Measurements from ENCODE around the gene GPRIN3. TPM values are rescaled to one million over a fixed set of nuclear protein-coding genes. Genes with fewer than 3 reads are reported as not detected.
A peak's percentile ranks its signal among the peaks of the same experiment; 100 is the strongest.
"Not testable (repeated sequence)": the region's sequence is repeated elsewhere in the genome, so short reads cannot be mapped to it uniquely, and the experiment has no call there.

Gene GPRIN3
- total and polyA plus RNA-seq, 8 donors = 0.40 to 19.8 (median 10.5) TPM

DNA sequence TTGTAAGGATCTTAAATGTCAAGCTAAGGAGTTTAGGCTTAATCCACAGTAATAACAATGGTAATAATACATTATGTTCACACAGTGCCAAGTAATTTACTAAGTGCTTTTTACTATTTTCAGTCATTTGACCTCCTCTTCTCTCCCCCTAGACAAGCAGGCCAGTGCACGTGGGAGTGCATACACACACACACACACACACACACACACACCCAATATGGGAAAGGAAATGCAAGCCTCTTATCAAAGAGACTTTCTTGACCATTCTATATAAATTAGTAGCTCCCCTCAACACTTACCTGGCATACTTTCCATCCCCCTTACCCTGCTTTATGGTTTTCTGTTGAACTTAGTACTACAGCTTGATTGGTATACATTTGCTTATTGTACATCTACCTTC, 3.8 kb upstream of the GPRIN3 start:
- WGBS, 5 donors = 25 to 67% (median 45%) methylated on average over 1 of the region's 1 CpG
- intact Hi-C loops (cut with DNase I; ENCODE audit: low total_unique reads) = no loop called here
- Histone ChIP-seq H3K27me3 (peaks cover 0 to 12% (median 3%) of the 10 kb centered on the region in 3 donors), H3K4me1 (peaks cover 7 to 30% (median 15%) of the 10 kb centered on the region in 4 donors), H3K27ac (no peak overlapping the region), H3K36me3 (no peaks in the 10 kb centered on the region), H3K9me3 (no peaks in the 10 kb centered on the region), H3K4me3 (no peak overlapping the region)
- no peak for DNase-seq
- TF ChIP-seq EP300 (IDR thresholded peaks at IDR 0.05) = no peak
- TF ChIP-seq, protein P1, sequence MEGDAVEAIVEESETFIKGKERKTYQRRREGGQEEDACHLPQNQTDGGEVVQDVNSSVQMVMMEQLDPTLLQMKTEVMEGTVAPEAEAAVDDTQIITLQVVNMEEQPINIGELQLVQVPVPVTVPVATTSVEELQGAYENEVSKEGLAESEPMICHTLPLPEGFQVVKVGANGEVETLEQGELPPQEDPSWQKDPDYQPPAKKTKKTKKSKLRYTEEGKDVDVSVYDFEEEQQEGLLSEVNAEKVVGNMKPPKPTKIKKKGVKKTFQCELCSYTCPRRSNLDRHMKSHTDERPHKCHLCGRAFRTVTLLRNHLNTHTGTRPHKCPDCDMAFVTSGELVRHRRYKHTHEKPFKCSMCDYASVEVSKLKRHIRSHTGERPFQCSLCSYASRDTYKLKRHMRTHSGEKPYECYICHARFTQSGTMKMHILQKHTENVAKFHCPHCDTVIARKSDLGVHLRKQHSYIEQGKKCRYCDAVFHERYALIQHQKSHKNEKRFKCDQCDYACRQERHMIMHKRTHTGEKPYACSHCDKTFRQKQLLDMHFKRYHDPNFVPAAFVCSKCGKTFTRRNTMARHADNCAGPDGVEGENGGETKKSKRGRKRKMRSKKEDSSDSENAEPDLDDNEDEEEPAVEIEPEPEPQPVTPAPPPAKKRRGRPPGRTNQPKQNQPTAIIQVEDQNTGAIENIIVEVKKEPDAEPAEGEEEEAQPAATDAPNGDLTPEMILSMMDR (IDR thresholded peaks at IDR 0.05) = no peak
- no peak for TF ChIP-seq POLR2AphosphoS5 (IDR thresholded peaks at IDR 0.05)
- no peak for TF ChIP-seq POLR2A (IDR thresholded peaks at IDR 0.05)

DNA sequence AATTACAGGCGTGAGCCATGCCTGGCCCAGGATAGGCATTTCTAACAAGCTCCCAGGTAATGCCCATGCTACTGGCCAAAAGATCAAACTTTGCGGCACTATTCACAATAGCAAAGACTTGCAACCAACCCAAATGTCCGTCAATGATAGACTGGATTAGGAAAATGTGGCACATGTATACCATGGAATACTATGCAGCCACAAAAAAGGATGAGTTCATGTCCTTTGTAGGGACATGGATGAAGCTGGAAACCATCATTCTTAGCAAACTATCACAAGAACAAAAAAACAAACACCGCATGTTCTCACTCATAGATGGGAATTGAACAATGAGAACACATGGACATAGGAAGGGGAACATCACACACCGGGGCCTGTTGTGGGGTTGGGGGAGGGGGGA, 1.6 kb upstream of the GPRIN3 start:
- intact Hi-C loops (cut with DNase I; ENCODE audit: low total_unique reads) = not testable (repeated sequence)

DNA sequence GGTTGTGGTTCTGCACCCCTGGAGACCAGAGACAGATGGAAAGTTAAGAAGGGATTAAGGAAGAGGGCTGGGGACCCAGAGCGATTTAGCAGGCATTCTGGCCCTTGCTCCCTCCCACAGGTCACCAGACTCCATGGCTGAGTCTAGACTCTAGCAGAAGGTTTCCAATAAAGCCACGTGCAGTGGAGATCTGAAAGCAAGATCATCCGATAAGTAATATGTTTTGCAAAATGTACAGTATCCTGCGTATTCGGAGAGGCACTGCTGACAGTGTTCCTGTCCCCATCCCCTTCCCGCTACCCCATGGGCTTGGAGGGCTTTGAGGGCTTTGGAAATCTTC, 531 bp upstream of the GPRIN3 start:
- Histone ChIP-seq H3K4me1 (peaks cover 18 to 40% (median 28%) of the 10 kb centered on the region in 4 donors), H3K36me3 (no peaks in the 10 kb centered on the region), H3K27me3 (peaks cover 0 to 12% (median 3%) of the 10 kb centered on the region in 3 donors), H3K9me3 (no peaks in the 10 kb centered on the region), H3K4me3 (peak overlapping the region; percentile 70 to 82 (median 74)), H3K27ac (peak overlapping the region; percentile 79 to 89 (median 85))
- WGBS, 5 donors = 4 to 23% (median 16%) methylated on average over 6 of the region's 6 CpGs
- DNase-seq = no peak
- no peak for TF ChIP-seq EP300 (IDR thresholded peaks at IDR 0.05)
- no peak for TF ChIP-seq POLR2A (IDR thresholded peaks at IDR 0.05)
- no peak for TF ChIP-seq POLR2AphosphoS5 (IDR thresholded peaks at IDR 0.05)
- TF ChIP-seq, protein P1 (IDR thresholded peaks at IDR 0.05) = no peak
- intact Hi-C loops (cut with DNase I; ENCODE audit: low total_unique reads) = no loop called here

More for the DNA sequence above, 1.6 kb upstream of the GPRIN3 start:
- H3K36me3 ChIP-seq, H3K27ac ChIP-seq, H3K4me3 ChIP-seq, DNase-seq, H3K9me3 ChIP-seq: not testable (repeated sequence)
- Histone ChIP-seq H3K4me1 (peaks cover 18 to 35% (median 28%) of the 10 kb centered on the region in 4 donors), H3K27me3 (peaks cover 0 to 12% (median 3%) of the 10 kb centered on the region in 3 donors)
- 88 to 99% (median 96%) methylated on average over 5 of the region's 5 CpGs for WGBS, 5 donors

DNA sequence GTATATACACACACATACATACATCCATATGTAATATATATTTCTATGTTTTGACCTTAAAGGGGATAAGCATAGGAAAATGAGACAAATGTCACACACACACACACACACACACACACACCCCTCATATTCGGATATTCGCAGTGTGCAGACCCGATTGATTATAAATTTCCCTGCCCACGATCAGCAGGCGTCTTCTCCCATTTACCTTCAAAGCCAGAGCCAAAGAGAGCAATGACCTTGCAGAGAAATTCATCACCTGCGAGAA, 488 bp downstream of the GPRIN3 start:
- intact Hi-C loops (cut with DNase I; ENCODE audit: low total_unique reads) = no loop called here
- Histone ChIP-seq H3K4me3 (peak overlapping the region; percentile 70 to 82 (median 74)), H3K27ac (peak overlapping the region; percentile 79 to 89 (median 85)), H3K36me3 (no peaks in the 10 kb centered on the region), H3K9me3 (no peaks in the 10 kb centered on the region), H3K27me3 (peaks cover 0 to 12% (median 3%) of the 10 kb centered on the region in 3 donors), H3K4me1 (peaks cover 18 to 40% (median 28%) of the 10 kb centered on the region in 4 donors)
- WGBS, 5 donors = 3 to 16% (median 9%) methylated on average over 6 of the region's 6 CpGs
- TF ChIP-seq, protein P1 (IDR thresholded peaks at IDR 0.05) = no peak
- TF ChIP-seq POLR2A (IDR thresholded peaks at IDR 0.05) (no peak), POLR2AphosphoS5 (IDR thresholded peaks at IDR 0.05) (no peak), EP300 (IDR thresholded peaks at IDR 0.05) (no peak)
- no peak for DNase-seq

DNA sequence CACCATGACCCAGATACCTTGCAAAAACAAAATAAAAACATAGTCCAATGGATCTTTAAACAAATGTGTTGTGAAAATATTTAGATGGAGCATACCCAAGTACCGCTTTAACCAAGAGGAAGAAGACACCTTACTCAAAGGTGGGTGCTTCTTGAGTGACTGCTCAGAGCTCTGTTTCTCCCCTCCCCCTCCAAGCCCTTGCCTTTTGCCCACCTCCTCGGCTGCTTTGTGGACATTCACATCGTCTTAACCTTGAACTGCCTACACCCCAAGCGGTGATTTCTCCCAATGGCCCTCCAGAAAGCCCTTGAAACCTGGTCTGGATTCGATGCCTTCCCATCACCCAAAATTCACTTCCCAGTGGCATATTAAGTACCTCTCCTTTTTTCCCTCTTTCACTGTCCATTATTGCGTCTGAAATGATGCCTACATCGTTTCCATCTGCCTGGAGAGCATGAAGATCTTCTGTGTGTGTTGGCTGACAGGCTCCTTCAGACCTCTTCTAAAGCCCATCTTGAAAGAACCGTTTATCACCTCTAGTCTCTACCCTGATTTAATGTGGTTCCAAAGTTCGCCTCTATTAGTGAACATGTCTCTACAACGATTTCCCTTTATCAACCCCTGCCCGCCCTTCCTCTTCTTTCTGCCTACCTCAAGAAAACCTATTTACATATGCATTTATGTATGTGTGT, 968 bp downstream of the GPRIN3 start:
- peak in 1 of 2 donors; percentile 47 for DNase-seq
- WGBS, 5 donors = 23 to 40% (median 34%) methylated on average over 11 of the region's 11 CpGs

More for the DNA sequence above, 968 bp downstream of the GPRIN3 start:
- intact Hi-C loops (cut with DNase I; ENCODE audit: low total_unique reads) = no loop called here
- H3K36me3 ChIP-seq = no peaks in the 10 kb centered on the region
- H3K27ac ChIP-seq = peak overlapping the region; percentile 79 to 87 (median 85)
- TF ChIP-seq POLR2AphosphoS5 (IDR thresholded peaks at IDR 0.05) = no peak
- no peak for TF ChIP-seq POLR2A (IDR thresholded peaks at IDR 0.05)
- TF ChIP-seq, protein P1 (IDR thresholded peaks at IDR 0.05) = no peak
- no peak for TF ChIP-seq EP300 (IDR thresholded peaks at IDR 0.05)
- H3K9me3 ChIP-seq = no peaks in the 10 kb centered on the region
- H3K4me3 ChIP-seq = peak overlapping the region; percentile 70 to 82 (median 74)
- peaks cover 18 to 40% (median 28%) of the 10 kb centered on the region in 4 donors for H3K4me1 ChIP-seq
- peaks cover 0 to 12% (median 3%) of the 10 kb centered on the region in 3 donors for H3K27me3 ChIP-seq

All from stomach (tissue), 9 donors.